Stomach (tissue), 4 donors: ENCODE data around the gene ZGPAT.

Source experiments
- POLR2AphosphoS5 ChIP-seq, 3 donors: sonication (generic); formaldehyde crosslinking; IDR thresholded peaks; one replicate each; pipeline ENCODE4 v1.6.1; 2016; ENCODE audit warnings: antibody characterized with exemption in 3 of 3
- TF ChIP-seq, protein P1 (sequence below), 7 experiments: fragments of 450-650 bp in 4 of 7; fragments of 200-600 bp in 3 of 7; sonication (generic) in 3 of 7; IDR thresholded peaks; one replicate each; pipeline ENCODE4 v1.5.1; 2016 to 2019; ENCODE audit warnings: antibody characterized with exemption in 7 of 7, control low read depth in 2 of 7, mild to moderate bottlenecking in 1 of 7

DNA sequence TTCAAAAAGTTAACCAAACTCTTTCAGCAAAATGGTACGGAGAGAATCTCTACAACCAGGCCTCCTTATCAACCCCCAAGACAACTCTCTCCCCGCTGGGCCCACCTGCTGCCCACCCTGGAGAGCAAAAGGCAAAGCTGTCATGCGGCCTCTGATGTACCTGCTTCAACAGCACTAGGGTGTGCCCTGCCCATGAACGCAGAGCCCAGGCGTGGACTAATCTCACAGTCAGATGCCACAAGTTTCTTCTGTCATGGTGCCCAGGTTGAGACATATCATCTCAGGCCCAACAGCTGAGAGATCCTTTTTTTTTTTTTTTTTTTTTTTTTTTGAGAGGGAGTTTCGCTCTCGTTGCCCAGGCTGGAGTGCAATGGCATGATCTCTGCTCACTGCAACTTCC, 58.1 kb downstream of the ZGPAT start:
- TF ChIP-seq, protein P1, sequence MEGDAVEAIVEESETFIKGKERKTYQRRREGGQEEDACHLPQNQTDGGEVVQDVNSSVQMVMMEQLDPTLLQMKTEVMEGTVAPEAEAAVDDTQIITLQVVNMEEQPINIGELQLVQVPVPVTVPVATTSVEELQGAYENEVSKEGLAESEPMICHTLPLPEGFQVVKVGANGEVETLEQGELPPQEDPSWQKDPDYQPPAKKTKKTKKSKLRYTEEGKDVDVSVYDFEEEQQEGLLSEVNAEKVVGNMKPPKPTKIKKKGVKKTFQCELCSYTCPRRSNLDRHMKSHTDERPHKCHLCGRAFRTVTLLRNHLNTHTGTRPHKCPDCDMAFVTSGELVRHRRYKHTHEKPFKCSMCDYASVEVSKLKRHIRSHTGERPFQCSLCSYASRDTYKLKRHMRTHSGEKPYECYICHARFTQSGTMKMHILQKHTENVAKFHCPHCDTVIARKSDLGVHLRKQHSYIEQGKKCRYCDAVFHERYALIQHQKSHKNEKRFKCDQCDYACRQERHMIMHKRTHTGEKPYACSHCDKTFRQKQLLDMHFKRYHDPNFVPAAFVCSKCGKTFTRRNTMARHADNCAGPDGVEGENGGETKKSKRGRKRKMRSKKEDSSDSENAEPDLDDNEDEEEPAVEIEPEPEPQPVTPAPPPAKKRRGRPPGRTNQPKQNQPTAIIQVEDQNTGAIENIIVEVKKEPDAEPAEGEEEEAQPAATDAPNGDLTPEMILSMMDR (IDR thresholded peaks at IDR 0.05) = no peak
- TF ChIP-seq POLR2AphosphoS5 (IDR thresholded peaks at IDR 0.05) = no peak
